Measurements from ENCODE around the gene SP110. TPM values are rescaled to one million over a fixed set of nuclear protein-coding genes. Genes with fewer than 3 reads are reported as not detected.

SP110 gene
- 5.4 and 8.9 TPM in 2 replicates for total RNA-seq

GRCh38 chr2:230219419-230220331, at the start of gene SP110:
Gene SP110 (minus strand): TSS chr2:230219984. CDS start chr2:230216927, 3,057 bp downstream.

GRCh38 chr2:230225486-230225885, 5.7 kb upstream of the SP110 start, which contains the start of gene SP140:
Gene SP140 (plus strand): TSS chr2:230225736. CDS start chr2:230225845, 109 bp downstream.

Other genes with a start within 250 kb of the SP110 start
- gene SLC16A14, start 151.1 kb downstream of the SP110 start, total RNA-seq: 0.31 and 0.34 TPM in 2 replicates
- not detected in 2 replicates for gene SP140, start 5.8 kb upstream of the SP110 start, total RNA-seq
- gene SP140L, start 107.2 kb upstream of the SP110 start, total RNA-seq: 0.94 and 3.8 TPM in 2 replicates
- 42.9 and 53.1 TPM in 2 replicates for gene SP100, start 196.2 kb upstream of the SP110 start, total RNA-seq

All from hair follicular keratinocyte (primary cell).